Measurements from ENCODE around the gene BHLHA9. TPM values are rescaled to one million over a fixed set of nuclear protein-coding genes. Genes with fewer than 3 reads are reported as not detected.

BHLHA9 gene
- polyA plus RNA-seq, 2 of the 4 experiments (the other 2 are of a cell fraction), result not detected

DNA sequence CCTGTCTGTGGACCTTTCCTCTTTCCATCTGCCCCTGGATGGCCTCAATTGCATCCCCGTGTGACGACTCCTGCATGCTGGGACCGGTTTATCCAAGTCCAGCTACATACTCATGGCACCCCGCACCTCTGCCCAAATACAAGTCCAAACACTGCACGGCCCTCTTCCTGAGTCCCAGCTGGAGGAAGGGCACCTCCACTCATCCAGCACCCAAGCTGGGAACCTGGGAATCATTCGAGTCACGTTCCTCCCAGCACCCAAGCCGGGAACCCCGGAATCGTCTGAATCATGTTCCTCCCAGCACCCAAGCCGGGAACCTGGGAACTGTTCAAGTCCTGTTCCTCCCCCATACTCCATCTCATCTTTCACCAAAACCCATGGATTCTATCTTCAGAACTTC, 19.5 kb downstream of the BHLHA9 start:
- 48% methylated on average over 11 of the region's 11 CpGs for WGBS (ENCODE audit: missing lambda C conversion rate)
- Histone ChIP-seq H3K4me1 (no peaks in the 10 kb centered on the region), H3K9me3 (no peaks in the 10 kb centered on the region), H3K4me2 (no peak overlapping the region), H3K4me3 (no peak overlapping the region), H3K27ac (no peak overlapping the region)
- TF ChIP-seq, protein P1, sequence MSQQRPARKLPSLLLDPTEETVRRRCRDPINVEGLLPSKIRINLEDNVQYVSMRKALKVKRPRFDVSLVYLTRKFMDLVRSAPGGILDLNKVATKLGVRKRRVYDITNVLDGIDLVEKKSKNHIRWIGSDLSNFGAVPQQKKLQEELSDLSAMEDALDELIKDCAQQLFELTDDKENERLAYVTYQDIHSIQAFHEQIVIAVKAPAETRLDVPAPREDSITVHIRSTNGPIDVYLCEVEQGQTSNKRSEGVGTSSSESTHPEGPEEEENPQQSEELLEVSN (IDR thresholded peaks at IDR 0.05; ENCODE audit: borderline replicate concordance, low read depth), result no peak
- TF ChIP-seq, protein P2, sequence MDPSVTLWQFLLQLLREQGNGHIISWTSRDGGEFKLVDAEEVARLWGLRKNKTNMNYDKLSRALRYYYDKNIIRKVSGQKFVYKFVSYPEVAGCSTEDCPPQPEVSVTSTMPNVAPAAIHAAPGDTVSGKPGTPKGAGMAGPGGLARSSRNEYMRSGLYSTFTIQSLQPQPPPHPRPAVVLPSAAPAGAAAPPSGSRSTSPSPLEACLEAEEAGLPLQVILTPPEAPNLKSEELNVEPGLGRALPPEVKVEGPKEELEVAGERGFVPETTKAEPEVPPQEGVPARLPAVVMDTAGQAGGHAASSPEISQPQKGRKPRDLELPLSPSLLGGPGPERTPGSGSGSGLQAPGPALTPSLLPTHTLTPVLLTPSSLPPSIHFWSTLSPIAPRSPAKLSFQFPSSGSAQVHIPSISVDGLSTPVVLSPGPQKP (IDR thresholded peaks at IDR 0.05; ENCODE audit: low read depth, low read length), result no peak
- TF ChIP-seq, protein P3, sequence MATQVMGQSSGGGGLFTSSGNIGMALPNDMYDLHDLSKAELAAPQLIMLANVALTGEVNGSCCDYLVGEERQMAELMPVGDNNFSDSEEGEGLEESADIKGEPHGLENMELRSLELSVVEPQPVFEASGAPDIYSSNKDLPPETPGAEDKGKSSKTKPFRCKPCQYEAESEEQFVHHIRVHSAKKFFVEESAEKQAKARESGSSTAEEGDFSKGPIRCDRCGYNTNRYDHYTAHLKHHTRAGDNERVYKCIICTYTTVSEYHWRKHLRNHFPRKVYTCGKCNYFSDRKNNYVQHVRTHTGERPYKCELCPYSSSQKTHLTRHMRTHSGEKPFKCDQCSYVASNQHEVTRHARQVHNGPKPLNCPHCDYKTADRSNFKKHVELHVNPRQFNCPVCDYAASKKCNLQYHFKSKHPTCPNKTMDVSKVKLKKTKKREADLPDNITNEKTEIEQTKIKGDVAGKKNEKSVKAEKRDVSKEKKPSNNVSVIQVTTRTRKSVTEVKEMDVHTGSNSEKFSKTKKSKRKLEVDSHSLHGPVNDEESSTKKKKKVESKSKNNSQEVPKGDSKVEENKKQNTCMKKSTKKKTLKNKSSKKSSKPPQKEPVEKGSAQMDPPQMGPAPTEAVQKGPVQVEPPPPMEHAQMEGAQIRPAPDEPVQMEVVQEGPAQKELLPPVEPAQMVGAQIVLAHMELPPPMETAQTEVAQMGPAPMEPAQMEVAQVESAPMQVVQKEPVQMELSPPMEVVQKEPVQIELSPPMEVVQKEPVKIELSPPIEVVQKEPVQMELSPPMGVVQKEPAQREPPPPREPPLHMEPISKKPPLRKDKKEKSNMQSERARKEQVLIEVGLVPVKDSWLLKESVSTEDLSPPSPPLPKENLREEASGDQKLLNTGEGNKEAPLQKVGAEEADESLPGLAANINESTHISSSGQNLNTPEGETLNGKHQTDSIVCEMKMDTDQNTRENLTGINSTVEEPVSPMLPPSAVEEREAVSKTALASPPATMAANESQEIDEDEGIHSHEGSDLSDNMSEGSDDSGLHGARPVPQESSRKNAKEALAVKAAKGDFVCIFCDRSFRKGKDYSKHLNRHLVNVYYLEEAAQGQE (IDR thresholded peaks at IDR 0.05), result no peak
- TF ChIP-seq CHD4 (IDR thresholded peaks at IDR 0.05; ENCODE audit: borderline replicate concordance) (no peak), POLR2A (IDR thresholded peaks at IDR 0.05; ENCODE audit: low read length) (no peak), KDM5A (IDR thresholded peaks at IDR 0.05) (no peak), CHD2 (IDR thresholded peaks at IDR 0.05; ENCODE audit: low read length, partially characterized antibody) (no peak), ZNF302 (CRISPR knock-in tag; IDR thresholded peaks at IDR 0.05) (no peak), ZC3H11A (IDR thresholded peaks at IDR 0.05) (no peak), CBX2 (IDR thresholded peaks at IDR 0.05; ENCODE audit: borderline replicate concordance, low read depth) (no peak), HDAC2 (IDR thresholded peaks at IDR 0.05) (no peak), RCOR1 (IDR thresholded peaks at IDR 0.05; ENCODE audit: low read depth, low read length) (no peak), RNF2 (IDR thresholded peaks at IDR 0.05; ENCODE audit: borderline replicate concordance, low read depth) (no peak)
- TF ChIP-seq, protein P4, sequence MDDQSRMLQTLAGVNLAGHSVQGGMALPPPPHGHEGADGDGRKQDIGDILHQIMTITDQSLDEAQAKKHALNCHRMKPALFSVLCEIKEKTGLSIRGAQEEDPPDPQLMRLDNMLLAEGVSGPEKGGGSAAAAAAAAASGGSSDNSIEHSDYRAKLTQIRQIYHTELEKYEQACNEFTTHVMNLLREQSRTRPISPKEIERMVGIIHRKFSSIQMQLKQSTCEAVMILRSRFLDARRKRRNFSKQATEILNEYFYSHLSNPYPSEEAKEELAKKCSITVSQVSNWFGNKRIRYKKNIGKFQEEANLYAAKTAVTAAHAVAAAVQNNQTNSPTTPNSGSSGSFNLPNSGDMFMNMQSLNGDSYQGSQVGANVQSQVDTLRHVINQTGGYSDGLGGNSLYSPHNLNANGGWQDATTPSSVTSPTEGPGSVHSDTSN (IDR thresholded peaks at IDR 0.05), result no peak
- TF ChIP-seq, protein P5, sequence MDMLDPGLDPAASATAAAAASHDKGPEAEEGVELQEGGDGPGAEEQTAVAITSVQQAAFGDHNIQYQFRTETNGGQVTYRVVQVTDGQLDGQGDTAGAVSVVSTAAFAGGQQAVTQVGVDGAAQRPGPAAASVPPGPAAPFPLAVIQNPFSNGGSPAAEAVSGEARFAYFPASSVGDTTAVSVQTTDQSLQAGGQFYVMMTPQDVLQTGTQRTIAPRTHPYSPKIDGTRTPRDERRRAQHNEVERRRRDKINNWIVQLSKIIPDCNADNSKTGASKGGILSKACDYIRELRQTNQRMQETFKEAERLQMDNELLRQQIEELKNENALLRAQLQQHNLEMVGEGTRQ (IDR thresholded peaks at IDR 0.05), result no peak
- POLR2A ChIA-PET, result no interaction called here
- CTCF ChIA-PET, result interaction anchor here (1.3 kb wide), 1 partner anchor 76 kb away, joined by 5 read pairs; no protein-coding TSS in a partner anchor
- DNase-seq (ENCODE audit: low read depth in 1 of 2, low spot score in 1 of 2), result no peak
- ATAC-seq, result no peak
- FAIRE-seq, result no peak

DNA sequence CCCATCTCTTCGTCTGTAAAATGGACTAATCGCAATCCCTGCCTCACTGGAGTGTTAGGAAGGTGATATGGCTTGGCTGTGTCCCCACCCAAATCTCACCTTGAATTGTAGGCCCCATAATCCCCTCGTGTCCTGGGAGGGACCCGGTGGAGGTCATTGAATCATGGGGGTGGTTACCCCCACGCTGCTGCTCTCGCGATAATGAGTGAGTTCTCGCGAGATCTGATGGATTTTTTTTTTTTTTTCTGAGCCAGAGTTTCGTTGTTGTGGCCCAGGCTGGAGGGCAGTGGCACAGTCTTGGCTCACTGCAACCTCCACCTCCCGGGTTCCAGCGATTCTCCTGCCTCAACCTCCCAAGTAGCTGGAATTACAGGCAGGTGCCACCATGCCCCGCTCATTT, 20.4 kb downstream of the BHLHA9 start:
- TF ChIP-seq, protein P6, sequence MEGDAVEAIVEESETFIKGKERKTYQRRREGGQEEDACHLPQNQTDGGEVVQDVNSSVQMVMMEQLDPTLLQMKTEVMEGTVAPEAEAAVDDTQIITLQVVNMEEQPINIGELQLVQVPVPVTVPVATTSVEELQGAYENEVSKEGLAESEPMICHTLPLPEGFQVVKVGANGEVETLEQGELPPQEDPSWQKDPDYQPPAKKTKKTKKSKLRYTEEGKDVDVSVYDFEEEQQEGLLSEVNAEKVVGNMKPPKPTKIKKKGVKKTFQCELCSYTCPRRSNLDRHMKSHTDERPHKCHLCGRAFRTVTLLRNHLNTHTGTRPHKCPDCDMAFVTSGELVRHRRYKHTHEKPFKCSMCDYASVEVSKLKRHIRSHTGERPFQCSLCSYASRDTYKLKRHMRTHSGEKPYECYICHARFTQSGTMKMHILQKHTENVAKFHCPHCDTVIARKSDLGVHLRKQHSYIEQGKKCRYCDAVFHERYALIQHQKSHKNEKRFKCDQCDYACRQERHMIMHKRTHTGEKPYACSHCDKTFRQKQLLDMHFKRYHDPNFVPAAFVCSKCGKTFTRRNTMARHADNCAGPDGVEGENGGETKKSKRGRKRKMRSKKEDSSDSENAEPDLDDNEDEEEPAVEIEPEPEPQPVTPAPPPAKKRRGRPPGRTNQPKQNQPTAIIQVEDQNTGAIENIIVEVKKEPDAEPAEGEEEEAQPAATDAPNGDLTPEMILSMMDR (IDR thresholded peaks at IDR 0.05), result no peak
- TF ChIP-seq MAFK (IDR thresholded peaks at IDR 0.05; ENCODE audit: partially characterized antibody), result no peak
- no peak for TF ChIP-seq BHLHE40 (IDR thresholded peaks at IDR 0.05; ENCODE audit: low read depth, low read length)
- TF ChIP-seq PHF8 (IDR thresholded peaks at IDR 0.05; ENCODE audit: borderline replicate concordance, low read depth), result no peak
- no peak for TF ChIP-seq ZSCAN20 (CRISPR knock-in tag; IDR thresholded peaks at IDR 0.05)
- no peak for TF ChIP-seq EP300 (IDR thresholded peaks at IDR 0.05)
- TF ChIP-seq HOXB13 (CRISPR knock-in tag; IDR thresholded peaks at IDR 0.05; ENCODE audit: low read depth), result no peak
- TF ChIP-seq, protein P7, sequence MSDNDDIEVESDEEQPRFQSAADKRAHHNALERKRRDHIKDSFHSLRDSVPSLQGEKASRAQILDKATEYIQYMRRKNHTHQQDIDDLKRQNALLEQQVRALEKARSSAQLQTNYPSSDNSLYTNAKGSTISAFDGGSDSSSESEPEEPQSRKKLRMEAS (IDR thresholded peaks at IDR 0.05), result no peak
- no peak for TF ChIP-seq HDAC2 (IDR thresholded peaks at IDR 0.05)
- TF ChIP-seq, protein P5 (IDR thresholded peaks at IDR 0.05), result no peak
- FAIRE-seq (no peak), ATAC-seq (no peak), DNase-seq (ENCODE audit: low read depth in 1 of 2, low spot score in 1 of 2) (no peak)
- Histone ChIP-seq H3K4me2 (no peak overlapping the region), H3K4me3 (no peak overlapping the region), H3K9me3 (no peaks in the 10 kb centered on the region), H3K27ac (no peak overlapping the region), H3K4me1 (no peaks in the 10 kb centered on the region)
- POLR2A ChIA-PET, result no interaction called here
- WGBS (ENCODE audit: missing lambda C conversion rate), result 71% methylated on average over 13 of the region's 13 CpGs
- CTCF ChIA-PET, result interaction anchor here (0.6 to 1.3 kb wide), 2 partner anchors 71 to 75 kb away, joined by 3 to 5 read pairs; no protein-coding TSS in a partner anchor
